GM12891 (cell line): ENCODE results near the gene FAM168A.

Source experiments
- PAX5 ChIP-seq: IDR thresholded peaks from 2 replicates; pipeline ENCODE4 v1.6.1; 2011; ENCODE audit warnings: low read length, moderate library complexity, mild to moderate bottlenecking; ENCODE audit not compliant: insufficient read depth, severe bottlenecking
- POLR2A ChIP-seq: IDR thresholded peaks from 2 replicates; pipeline ENCODE4 v1.6.1; 2011; ENCODE audit warnings: low read depth, low read length, control low read depth
- POLR2AphosphoS5 ChIP-seq: IDR thresholded peaks from 2 replicates; pipeline ENCODE4 v1.6.1; 2011; ENCODE audit warnings: low read depth, low read length, control low read depth
- POU2F2 ChIP-seq: IDR thresholded peaks from 2 replicates; pipeline ENCODE4 v1.6.1; 2011; ENCODE audit warnings: low read depth, mild to moderate bottlenecking, control low read depth, low read length, moderate library complexity
- SPI1 ChIP-seq: IDR thresholded peaks from 2 replicates; pipeline ENCODE4 v1.6.1; 2011; ENCODE audit warnings: low read depth, low read length, control low read depth
- TAF1 ChIP-seq: IDR thresholded peaks from 2 replicates; pipeline ENCODE4 v1.6.1; 2011; ENCODE audit warnings: low read depth, low read length, control low read depth

DNA sequence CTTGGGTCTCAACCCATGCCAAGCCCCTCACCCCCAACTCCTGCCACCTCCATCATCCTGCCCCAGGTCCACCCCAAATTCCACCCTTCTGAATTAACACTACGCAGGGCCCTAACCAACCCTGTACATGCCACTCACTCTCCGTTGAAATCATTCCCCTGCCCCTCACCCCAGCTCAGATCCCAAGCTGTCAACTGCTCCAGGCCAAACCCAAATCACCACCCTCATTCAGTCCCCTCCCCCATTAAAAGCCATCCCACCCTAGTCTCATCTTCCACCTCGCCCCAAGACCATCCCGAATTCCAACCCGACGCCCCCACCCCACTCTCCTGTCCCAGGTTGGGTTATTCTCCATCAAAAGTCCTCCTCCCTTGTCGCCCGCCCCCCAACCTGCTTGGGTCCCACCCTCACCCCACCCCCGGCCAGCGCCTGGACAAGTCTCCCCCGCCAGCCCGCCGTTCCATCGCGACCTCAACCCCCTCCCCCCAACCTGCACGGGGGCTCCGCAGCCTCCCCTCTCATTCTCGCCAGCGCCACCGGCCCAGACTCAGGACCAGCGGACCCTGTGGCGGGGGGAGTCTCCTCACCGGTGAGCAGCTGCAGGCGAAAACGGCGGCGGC is 466 bp downstream of the FAM168A start:
- TF ChIP-seq POLR2A (no peak), POLR2AphosphoS5 (no peak), TAF1 (no peak), POU2F2 (no peak), SPI1 (no peak), PAX5 (no peak)
